SU-DHL-6 (cell line): Measurements from ENCODE around the gene MAL.

Experiments used
- EZH2phosphoT487 ChIP-seq: fragments of 200-600 bp; sonication (generic), shearing (Covaris generic); conservative IDR thresholded peaks from 2 replicates; pipeline ENCODE4 v1.6.1; 2018; ENCODE audit warnings: mild to moderate bottlenecking, antibody characterized with exemption, low read length, moderate library complexity, mixed read lengths
- TF ChIP-seq, protein P1 (sequence below): fragments of 200-600 bp; sonication (generic); IDR thresholded peaks from one replicate; pipeline ENCODE4 v1.5.1; 2017; ENCODE audit warnings: antibody characterized with exemption, mild to moderate bottlenecking, low read length, moderate library complexity; ENCODE audit not compliant: insufficient read depth, poor library complexity, severe bottlenecking

DNA sequence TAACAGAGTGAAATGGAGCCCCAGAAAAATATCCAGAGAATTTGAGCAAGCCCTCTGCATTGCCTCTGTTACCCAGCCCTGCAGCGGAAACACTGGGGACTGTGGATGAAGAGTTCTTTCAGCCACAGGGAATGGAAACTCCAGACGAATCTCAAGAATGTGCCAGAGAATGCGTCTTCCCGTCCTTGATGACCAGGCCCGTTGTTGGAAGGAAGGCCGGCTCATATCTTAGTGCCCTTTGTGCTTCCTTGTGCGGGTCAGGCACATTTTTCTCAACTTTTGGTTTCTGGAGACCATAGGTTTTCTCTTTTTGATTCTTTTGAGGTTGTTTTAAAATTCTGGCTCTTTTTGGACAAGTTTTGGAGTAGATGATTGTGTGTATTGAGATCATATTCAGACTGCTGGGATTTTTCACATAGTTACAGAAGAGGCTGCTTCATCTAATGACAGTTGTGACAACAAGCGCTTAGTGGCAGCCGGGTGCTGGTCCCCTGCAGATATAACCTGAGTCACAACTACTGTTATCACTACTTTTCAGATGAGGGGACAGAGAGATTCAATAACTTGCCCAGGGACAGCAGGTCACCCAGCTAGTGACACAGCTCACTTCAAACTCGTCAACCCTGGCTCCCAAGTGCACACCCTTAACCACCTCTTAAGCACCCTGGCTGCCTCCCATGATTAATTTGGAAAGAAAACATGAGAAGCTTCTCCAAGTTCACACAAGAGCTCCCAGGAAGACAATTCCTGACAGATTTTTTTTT, 15.7 kb downstream of the MAL start:
- TF ChIP-seq, protein P1, sequence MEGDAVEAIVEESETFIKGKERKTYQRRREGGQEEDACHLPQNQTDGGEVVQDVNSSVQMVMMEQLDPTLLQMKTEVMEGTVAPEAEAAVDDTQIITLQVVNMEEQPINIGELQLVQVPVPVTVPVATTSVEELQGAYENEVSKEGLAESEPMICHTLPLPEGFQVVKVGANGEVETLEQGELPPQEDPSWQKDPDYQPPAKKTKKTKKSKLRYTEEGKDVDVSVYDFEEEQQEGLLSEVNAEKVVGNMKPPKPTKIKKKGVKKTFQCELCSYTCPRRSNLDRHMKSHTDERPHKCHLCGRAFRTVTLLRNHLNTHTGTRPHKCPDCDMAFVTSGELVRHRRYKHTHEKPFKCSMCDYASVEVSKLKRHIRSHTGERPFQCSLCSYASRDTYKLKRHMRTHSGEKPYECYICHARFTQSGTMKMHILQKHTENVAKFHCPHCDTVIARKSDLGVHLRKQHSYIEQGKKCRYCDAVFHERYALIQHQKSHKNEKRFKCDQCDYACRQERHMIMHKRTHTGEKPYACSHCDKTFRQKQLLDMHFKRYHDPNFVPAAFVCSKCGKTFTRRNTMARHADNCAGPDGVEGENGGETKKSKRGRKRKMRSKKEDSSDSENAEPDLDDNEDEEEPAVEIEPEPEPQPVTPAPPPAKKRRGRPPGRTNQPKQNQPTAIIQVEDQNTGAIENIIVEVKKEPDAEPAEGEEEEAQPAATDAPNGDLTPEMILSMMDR: no peak
- TF ChIP-seq EZH2phosphoT487: no peak
